ENCODE measurements around the gene MDK. TPM values are rescaled to one million over a fixed set of nuclear protein-coding genes. Genes with fewer than 3 reads are reported as not detected.

Gene MDK
- total RNA-seq, 1 donor from 2014 or later, result 2,040 TPM

DNA sequence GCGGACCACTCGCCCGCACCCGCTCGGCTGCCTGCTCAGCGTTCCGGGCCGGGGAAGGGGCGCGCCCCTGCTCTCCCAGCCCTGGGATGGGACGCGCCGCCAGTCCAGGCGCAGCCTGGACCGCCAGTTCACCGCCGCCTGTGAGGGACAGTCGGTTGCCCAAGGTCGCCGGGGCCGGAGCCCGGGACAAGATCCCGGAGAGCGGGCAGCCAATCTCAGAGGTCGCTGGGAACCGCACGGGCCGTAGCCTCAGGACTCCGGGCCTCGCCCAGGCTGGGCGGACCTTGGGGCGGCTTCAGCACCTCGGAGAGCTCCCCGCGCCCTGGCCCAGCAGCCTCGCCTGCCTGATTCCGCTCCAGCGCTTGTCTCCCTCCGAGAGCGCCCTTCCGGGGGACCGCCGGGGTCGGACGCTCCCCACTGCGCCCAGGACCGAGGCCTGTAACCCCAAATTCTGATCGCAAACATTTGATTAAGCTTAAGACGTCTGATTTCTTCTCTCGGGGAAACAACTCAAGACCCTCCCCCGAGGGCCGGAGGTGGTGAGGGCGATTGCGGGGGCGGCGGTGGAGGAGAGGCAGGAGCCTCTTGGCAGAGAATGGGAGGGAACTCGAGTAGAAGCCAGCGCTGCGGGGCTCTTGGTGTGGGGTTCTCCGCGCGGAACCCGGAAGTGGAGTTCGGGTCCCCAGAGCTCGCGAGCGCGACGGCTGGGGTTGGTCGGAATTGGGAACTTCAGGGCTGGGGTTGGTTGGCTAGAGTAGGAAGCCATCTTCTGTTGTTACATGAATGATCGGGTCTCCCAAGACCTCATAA, 11.2 kb downstream of the MDK start:
- no peaks in the 10 kb centered on the region for H3K9me3 Mint-ChIP-seq (ENCODE audit: low read depth)
- peak; percentile 86 for DNase-seq (ENCODE audit: low spot score, unreplicated experiment)
- peaks cover 19% of the 10 kb centered on the region for H3K4me1 Mint-ChIP-seq (ENCODE audit: low read depth)
- H3K27me3 Mint-ChIP-seq, result peaks cover 39% of the 10 kb centered on the region
- peak overlapping the region; percentile 75 for H3K4me3 Mint-ChIP-seq (ENCODE audit: low read depth)
- H3K36me3 Mint-ChIP-seq (ENCODE audit: insufficient read depth), result peaks cover 2% of the 10 kb centered on the region
- TF ChIP-seq, protein P1, sequence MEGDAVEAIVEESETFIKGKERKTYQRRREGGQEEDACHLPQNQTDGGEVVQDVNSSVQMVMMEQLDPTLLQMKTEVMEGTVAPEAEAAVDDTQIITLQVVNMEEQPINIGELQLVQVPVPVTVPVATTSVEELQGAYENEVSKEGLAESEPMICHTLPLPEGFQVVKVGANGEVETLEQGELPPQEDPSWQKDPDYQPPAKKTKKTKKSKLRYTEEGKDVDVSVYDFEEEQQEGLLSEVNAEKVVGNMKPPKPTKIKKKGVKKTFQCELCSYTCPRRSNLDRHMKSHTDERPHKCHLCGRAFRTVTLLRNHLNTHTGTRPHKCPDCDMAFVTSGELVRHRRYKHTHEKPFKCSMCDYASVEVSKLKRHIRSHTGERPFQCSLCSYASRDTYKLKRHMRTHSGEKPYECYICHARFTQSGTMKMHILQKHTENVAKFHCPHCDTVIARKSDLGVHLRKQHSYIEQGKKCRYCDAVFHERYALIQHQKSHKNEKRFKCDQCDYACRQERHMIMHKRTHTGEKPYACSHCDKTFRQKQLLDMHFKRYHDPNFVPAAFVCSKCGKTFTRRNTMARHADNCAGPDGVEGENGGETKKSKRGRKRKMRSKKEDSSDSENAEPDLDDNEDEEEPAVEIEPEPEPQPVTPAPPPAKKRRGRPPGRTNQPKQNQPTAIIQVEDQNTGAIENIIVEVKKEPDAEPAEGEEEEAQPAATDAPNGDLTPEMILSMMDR (IDR thresholded peaks at IDR 0.05; ENCODE audit: unreplicated experiment), result no peak
- peak overlapping the region; percentile 68 for H3K27ac Mint-ChIP-seq

DNA sequence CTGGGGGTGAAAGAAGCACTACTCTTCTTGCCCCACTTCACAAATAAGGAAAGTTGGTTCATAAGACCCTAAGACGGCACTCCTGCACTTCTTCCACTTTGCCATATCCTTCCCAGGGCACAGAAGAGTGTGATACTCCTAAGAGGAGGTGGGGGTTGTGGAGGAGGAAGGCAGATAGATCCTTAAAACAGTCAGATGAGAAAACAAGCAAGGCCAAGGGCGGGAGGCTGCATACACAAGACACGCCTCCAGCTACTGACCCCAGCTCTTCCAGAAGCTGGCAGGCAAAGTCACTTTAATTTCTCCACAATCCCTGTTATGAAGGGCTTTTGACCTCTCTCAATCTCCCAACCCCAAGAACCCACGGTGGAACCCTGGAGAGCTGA, 11.8 kb downstream of the MDK start:
- peaks cover 35% of the 10 kb centered on the region for H3K27me3 Mint-ChIP-seq
- peaks cover 16% of the 10 kb centered on the region for H3K4me1 Mint-ChIP-seq (ENCODE audit: low read depth)
- peaks cover 2% of the 10 kb centered on the region for H3K36me3 Mint-ChIP-seq (ENCODE audit: insufficient read depth)
- TF ChIP-seq, protein P1 (IDR thresholded peaks at IDR 0.05; ENCODE audit: unreplicated experiment), result no peak
- no peak overlapping the region for H3K27ac Mint-ChIP-seq
- no peak for DNase-seq (ENCODE audit: low spot score, unreplicated experiment)
- H3K4me3 Mint-ChIP-seq (ENCODE audit: low read depth), result peak overlapping the region; percentile 75
- no peaks in the 10 kb centered on the region for H3K9me3 Mint-ChIP-seq (ENCODE audit: low read depth)

GRCh38 chr11:46393759-46394158, 12.3 kb downstream of the MDK start:
- Mint-ChIP-seq H3K27me3 (peaks cover 29% of the 10 kb centered on the region), H3K4me3 (ENCODE audit: low read depth) (no peak overlapping the region), H3K27ac (no peak overlapping the region), H3K36me3 (ENCODE audit: insufficient read depth) (peaks cover 2% of the 10 kb centered on the region), H3K4me1 (ENCODE audit: low read depth) (peaks cover 11% of the 10 kb centered on the region), H3K9me3 (ENCODE audit: low read depth) (no peaks in the 10 kb centered on the region)
- TF ChIP-seq, protein P1 (IDR thresholded peaks at IDR 0.05; ENCODE audit: unreplicated experiment), result no peak
- DNase-seq (ENCODE audit: low spot score, unreplicated experiment), result no peak

DNA sequence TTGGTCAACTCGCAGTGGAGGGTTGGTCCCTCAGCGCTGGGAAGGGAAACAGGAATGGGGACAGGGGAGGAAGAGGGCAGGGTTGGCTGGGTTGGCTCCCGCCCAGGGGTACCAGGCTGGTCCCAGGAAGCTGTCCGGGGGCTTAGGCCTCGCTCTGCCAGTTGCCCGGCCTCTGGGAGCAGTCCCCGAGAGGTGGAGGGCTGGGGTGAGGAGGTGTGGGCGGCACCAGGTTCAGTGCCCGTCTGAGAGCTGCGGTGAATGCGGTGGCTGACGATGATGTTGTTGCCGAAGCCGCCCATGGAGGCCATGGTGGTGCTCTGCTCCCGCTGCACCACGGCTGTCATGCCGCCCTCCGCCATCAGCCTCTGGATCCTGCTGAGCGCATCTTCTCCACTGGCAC, 16.1 kb downstream of the MDK start:
- TF ChIP-seq, protein P1 (IDR thresholded peaks at IDR 0.05; ENCODE audit: unreplicated experiment), result no peak
- peaks cover 9% of the 10 kb centered on the region for H3K27me3 Mint-ChIP-seq
- H3K36me3 Mint-ChIP-seq (ENCODE audit: insufficient read depth), result peaks cover 7% of the 10 kb centered on the region
- H3K27ac Mint-ChIP-seq, result no peak overlapping the region
- H3K4me1 Mint-ChIP-seq (ENCODE audit: low read depth), result peaks cover 6% of the 10 kb centered on the region
- H3K4me3 Mint-ChIP-seq (ENCODE audit: low read depth), result no peak overlapping the region
- H3K9me3 Mint-ChIP-seq (ENCODE audit: low read depth), result no peaks in the 10 kb centered on the region
- no peak for DNase-seq (ENCODE audit: low spot score, unreplicated experiment)

- TF ChIP-seq, protein P1 (IDR thresholded peaks at IDR 0.05; ENCODE audit: unreplicated experiment), result no peak
- H3K9me3 Mint-ChIP-seq (ENCODE audit: low read depth), result no peaks in the 10 kb centered on the region
- no peak overlapping the region for H3K27ac Mint-ChIP-seq
- no peak for DNase-seq (ENCODE audit: low spot score, unreplicated experiment)
- no peaks in the 10 kb centered on the region for H3K27me3 Mint-ChIP-seq
- no peaks in the 10 kb centered on the region for H3K4me1 Mint-ChIP-seq (ENCODE audit: low read depth)
- H3K36me3 Mint-ChIP-seq (ENCODE audit: insufficient read depth), result peaks cover 15% of the 10 kb centered on the region
- H3K4me3 Mint-ChIP-seq (ENCODE audit: low read depth), result no peak overlapping the region
Measured at GRCh38 chr11:46402957-46403902, 21.8 kb downstream of the MDK start.

Measured in progenitor cell of endocrine pancreas (in vitro differentiated cells).